Trophoblast cell (in vitro differentiated cells and primary cell): ENCODE data around the gene PPP1R3C.

Experiments
- DNase-seq, 2 donors: peaks; one replicate each; pipeline ENCODE4 v3.0.0-alpha.2; 2016
- H2AFZ ChIP-seq: 2 replicates; pipeline ENCODE4 v1.6.1; 2013; ENCODE audit warnings: low read length, moderate library complexity, mild to moderate bottlenecking; ENCODE audit not compliant: insufficient read depth, poor library complexity
- H2AK5ac ChIP-seq: 2 replicates; pipeline ENCODE4 v1.6.1; 2013; ENCODE audit warnings: mild to moderate bottlenecking, low read length
- H2BK120ac ChIP-seq: 2 replicates; pipeline ENCODE4 v1.6.1; 2013; ENCODE audit warnings: low read length, mild to moderate bottlenecking, moderate library complexity; ENCODE audit not compliant: insufficient read depth, poor library complexity
- H2BK12ac ChIP-seq: 2 replicates; pipeline ENCODE4 v1.6.1; 2013; ENCODE audit warnings: mild to moderate bottlenecking, low read length, moderate library complexity
- H2BK5ac ChIP-seq: 2 replicates; pipeline ENCODE4 v1.6.1; 2013; ENCODE audit warnings: low read length, low read depth, moderate library complexity, mild to moderate bottlenecking; ENCODE audit not compliant: poor library complexity
- H3K14ac ChIP-seq: 2 replicates; pipeline ENCODE4 v1.6.1; 2013; ENCODE audit warnings: mild to moderate bottlenecking, low read length
- H3K18ac ChIP-seq: 2 replicates; pipeline ENCODE4 v1.6.1; 2013; ENCODE audit warnings: mild to moderate bottlenecking, low read length
- H3K23ac ChIP-seq: 2 replicates; pipeline ENCODE4 v1.6.1; 2013; ENCODE audit warnings: low read length
- H3K27ac ChIP-seq: 2 replicates; pipeline ENCODE4 v1.5.1; 2013; ENCODE audit warnings: low read depth, mild to moderate bottlenecking, inconsistent platforms, low read length, moderate library complexity
- H3K27me3 ChIP-seq: 2 replicates; pipeline ENCODE4 v1.6.1; 2013; ENCODE audit warnings: inconsistent platforms, mild to moderate bottlenecking, low read length, moderate library complexity; ENCODE audit not compliant: insufficient read depth
- H3K36me3 ChIP-seq, 2 experiments: 1 replicate in 1 of 2; 2 replicates in 1 of 2; pipeline ENCODE4 v1.6.1; 2013; ENCODE audit warnings: low read length in 2 of 2, mild to moderate bottlenecking in 2 of 2, moderate library complexity in 1 of 2; ENCODE audit not compliant: insufficient read depth in 2 of 2, control insufficient read depth in 1 of 2
- H3K4ac ChIP-seq: 2 replicates; pipeline ENCODE4 v1.6.1; 2013; ENCODE audit warnings: low read depth, mild to moderate bottlenecking, low read length, moderate library complexity
- H3K4me1 ChIP-seq, 2 experiments: 1 replicate in 1 of 2; 2 replicates in 1 of 2; pipeline ENCODE4 v1.6.1; 2013; ENCODE audit warnings: low read length in 2 of 2, mild to moderate bottlenecking in 2 of 2, moderate library complexity in 1 of 2; ENCODE audit not compliant: insufficient read depth in 2 of 2, control insufficient read depth in 1 of 2
- H3K4me2 ChIP-seq: 2 replicates; pipeline ENCODE4 v1.6.1; 2013; ENCODE audit warnings: inconsistent platforms, mild to moderate bottlenecking, low read length, moderate library complexity
- H3K4me3 ChIP-seq: 2 replicates; pipeline ENCODE4 v1.5.1; 2013; ENCODE audit warnings: mild to moderate bottlenecking, low read depth, low read length, inconsistent platforms
- H3K79me1 ChIP-seq: one replicate; pipeline ENCODE4 v1.6.1; 2013; ENCODE audit warnings: low read length
- H3K79me2 ChIP-seq: 2 replicates; pipeline ENCODE4 v1.6.1; 2013; ENCODE audit warnings: low read length, mild to moderate bottlenecking; ENCODE audit not compliant: control insufficient read depth, insufficient read depth, poor library complexity
- H3K9ac ChIP-seq: 2 replicates; pipeline ENCODE4 v1.6.1; 2013; ENCODE audit warnings: mild to moderate bottlenecking, low read length
- H3K9me3 ChIP-seq: 2 replicates; pipeline ENCODE4 v1.6.1; 2013; ENCODE audit warnings: low read depth, mild to moderate bottlenecking, control low read depth, inconsistent platforms, low read length; ENCODE audit not compliant: insufficient read depth
- H4K12ac ChIP-seq: 2 replicates; pipeline ENCODE4 v1.6.1; 2013; ENCODE audit warnings: low read depth, mild to moderate bottlenecking, low read length, moderate library complexity
- H4K8ac ChIP-seq: 2 replicates; pipeline ENCODE4 v1.6.1; 2013; ENCODE audit warnings: low read depth, mild to moderate bottlenecking, low read length, moderate library complexity
- H4K91ac ChIP-seq: one replicate; pipeline ENCODE4 v1.6.1; 2013; ENCODE audit warnings: low read depth, mild to moderate bottlenecking, low read length, moderate library complexity
- WGBS: extraction: QIAGEN DNeasy Blood & Tissue Kit; methylation state at CpG from one replicate; pipeline ENCODE4 v1.1.7; 2013; ENCODE audit warnings: missing lambda C conversion rate; ENCODE audit not compliant: insufficient read length, insufficient coverage; ENCODE audit errors: extremely low coverage; 5-methylcytosine and 5-hydroxymethylcytosine counted together

Gene PPP1R3C

GRCh38 chr10:91597197-91597881, 35.5 kb downstream of the PPP1R3C start:
- Histone ChIP-seq H3K4me2 (no peak overlapping the region), H2BK120ac (no peak overlapping the region), H2AFZ (no peak overlapping the region), H3K9ac (no peak overlapping the region), H3K27ac (no peak overlapping the region), H4K12ac (no peak overlapping the region), H3K4me3 (no peak overlapping the region), H3K36me3 (no peaks in the 10 kb centered on the region), H2BK5ac (no peak overlapping the region), H3K9me3 (no peaks in the 10 kb centered on the region), H3K14ac (no peak overlapping the region), H3K27me3 (no peaks in the 10 kb centered on the region), H3K4ac (no peak overlapping the region), H3K79me1 (no peaks in the 10 kb centered on the region), H3K23ac (no peak overlapping the region), H4K8ac (no peak overlapping the region), H3K4me1 (no peaks in the 10 kb centered on the region), H2AK5ac (no peak overlapping the region), H3K79me2 (no peaks in the 10 kb centered on the region), H2BK12ac (no peak overlapping the region), H4K91ac (no peak overlapping the region), H3K18ac (no peak overlapping the region)
- WGBS: no CpG with 5 or more reads among the region's 7 CpGs
- DNase-seq: peak; percentile 17 to 54

- Histone ChIP-seq H4K12ac (no peak overlapping the region), H4K91ac (no peak overlapping the region), H2BK120ac (no peak overlapping the region), H2BK12ac (no peak overlapping the region), H3K18ac (no peak overlapping the region), H3K4ac (no peak overlapping the region), H3K36me3 (no peaks in the 10 kb centered on the region), H3K14ac (no peak overlapping the region), H3K27ac (no peak overlapping the region), H2AFZ (no peak overlapping the region), H3K79me1 (no peaks in the 10 kb centered on the region), H3K9ac (no peak overlapping the region), H3K4me1 (no peaks in the 10 kb centered on the region), H3K4me3 (no peak overlapping the region), H3K23ac (no peak overlapping the region), H2AK5ac (no peak overlapping the region), H4K8ac (no peak overlapping the region), H3K9me3 (no peaks in the 10 kb centered on the region), H3K27me3 (no peaks in the 10 kb centered on the region), H2BK5ac (no peak overlapping the region), H3K79me2 (no peaks in the 10 kb centered on the region), H3K4me2 (no peak overlapping the region)
- WGBS: no CpG with 5 or more reads among the region's 1 CpG
- DNase-seq: no peak
Observed at GRCh38 chr10:91596825-91597196, 36.1 kb downstream of the PPP1R3C start.

GRCh38 chr10:91593834-91594233, 39.0 kb downstream of the PPP1R3C start:
- Histone ChIP-seq H2AK5ac (no peak overlapping the region), H3K4me1 (no peaks in the 10 kb centered on the region), H2BK12ac (no peak overlapping the region), H3K23ac (no peak overlapping the region), H3K27me3 (no peaks in the 10 kb centered on the region), H3K4me3 (no peak overlapping the region), H2BK120ac (no peak overlapping the region), H4K8ac (no peak overlapping the region), H3K4ac (no peak overlapping the region), H3K18ac (no peak overlapping the region), H3K79me1 (no peaks in the 10 kb centered on the region), H3K4me2 (no peak overlapping the region), H3K79me2 (no peaks in the 10 kb centered on the region), H4K12ac (no peak overlapping the region), H3K14ac (no peak overlapping the region), H4K91ac (no peak overlapping the region), H3K36me3 (no peaks in the 10 kb centered on the region), H3K27ac (no peak overlapping the region), H2AFZ (no peak overlapping the region), H3K9me3 (no peaks in the 10 kb centered on the region), H3K9ac (no peak overlapping the region), H2BK5ac (no peak overlapping the region)
- no peak for DNase-seq
- no CpG with 5 or more reads among the region's 2 CpGs for WGBS

GRCh38 chr10:91593366-91593765, 39.5 kb downstream of the PPP1R3C start:
- Histone ChIP-seq H3K27me3 (no peaks in the 10 kb centered on the region), H3K9me3 (no peaks in the 10 kb centered on the region), H2AK5ac (no peak overlapping the region), H4K91ac (no peak overlapping the region), H3K79me1 (no peaks in the 10 kb centered on the region), H3K23ac (no peak overlapping the region), H3K4me3 (no peak overlapping the region), H2BK12ac (no peak overlapping the region), H3K27ac (no peak overlapping the region), H3K79me2 (no peaks in the 10 kb centered on the region), H3K36me3 (no peaks in the 10 kb centered on the region), H4K12ac (no peak overlapping the region), H4K8ac (no peak overlapping the region), H2BK120ac (no peak overlapping the region), H3K9ac (no peak overlapping the region), H3K4ac (no peak overlapping the region), H3K4me1 (no peaks in the 10 kb centered on the region), H2BK5ac (no peak overlapping the region), H3K18ac (no peak overlapping the region), H3K14ac (no peak overlapping the region), H3K4me2 (no peak overlapping the region), H2AFZ (no peak overlapping the region)
- no CpG with 5 or more reads among the region's 8 CpGs for WGBS
- no peak for DNase-seq
